GM12872 (cell line): ENCODE data around the gene STX5.

ENCODE experiments used
- CTCF ChIP-seq: IDR thresholded peaks from 3 replicates; pipeline ENCODE4 v1.5.1; 2011; ENCODE audit warnings: low read depth, mild to moderate bottlenecking, low read length, moderate library complexity; ENCODE audit not compliant: insufficient read depth

The STX5 gene

GRCh38 chr11:62771144-62772021 lies 60.5 kb downstream of the STX5 start, which contains the start of gene TAF6L:
TSS of gene TAF6L (plus strand) at chr11:62771396. CDS start at chr11:62775784, 4,388 bp downstream.
- TF ChIP-seq CTCF, result no peak

- no peak for TF ChIP-seq CTCF
Observed at GRCh38 chr11:62770778-62771143, 61.1 kb downstream of the STX5 start.

- TF ChIP-seq CTCF, result no peak
Observed at GRCh38 chr11:62757846-62758788, 73.7 kb downstream of the STX5 start.
